Muscle of leg (tissue), 11 donors: ENCODE measurements around the gene PARP12. TPM values are rescaled to one million over a fixed set of nuclear protein-coding genes. Genes with fewer than 3 reads are reported as not detected.

ENCODE experiments used
- DNase-seq: peaks from one replicate; pipeline ENCODE4 v3.0.0; 2013
- H3K27ac ChIP-seq: one replicate; pipeline ENCODE4 v1.5.1; 2013; ENCODE audit warnings: mild to moderate bottlenecking, low read length, control low read depth
- H3K27me3 ChIP-seq: one replicate; pipeline ENCODE4 v1.6.1; 2013; ENCODE audit warnings: low read length; ENCODE audit not compliant: control insufficient read depth, insufficient read depth
- H3K36me3 ChIP-seq: one replicate; pipeline ENCODE4 v1.6.1; 2013; ENCODE audit warnings: low read length; ENCODE audit not compliant: control insufficient read depth, insufficient read depth
- H3K4me1 ChIP-seq: one replicate; pipeline ENCODE4 v1.6.1; 2013; ENCODE audit warnings: low read length; ENCODE audit not compliant: control insufficient read depth, insufficient read depth
- H3K4me3 ChIP-seq: one replicate; pipeline ENCODE4 v1.5.1; 2013; ENCODE audit warnings: low read length, control low read depth
- H3K9me3 ChIP-seq: replicated peaks from 2 replicates; pipeline ENCODE4 v1.6.1; 2013; ENCODE audit warnings: low read depth, low read length; ENCODE audit not compliant: control insufficient read depth
- WGBS: methylation state at CpG from one replicate; pipeline ENCODE4 v1.1.5; 2013; ENCODE audit warnings: missing lambda C conversion rate; ENCODE audit not compliant: insufficient coverage; 5-methylcytosine and 5-hydroxymethylcytosine counted together
- polyA plus RNA-seq, 8 donors: library from polyadenylated mRNA; unstranded; fragments of 120-200 nt; gene quantifications; one replicate each; pipeline versions ENCODE4 v1.2.1 to v1.2.3, GENCODE V29; 2013; ENCODE audit warnings: inconsistent platforms in 1 of 8, low replicate concordance in 1 of 8; ENCODE audit not compliant: insufficient read length in 8 of 8, insufficient read depth in 1 of 8
- total RNA-seq: library from RNA; stranded (reverse); fragments of 120-200 nt; gene quantifications from one replicate; pipeline ENCODE4 v1.2.4, GENCODE V29; 2013

The PARP12 gene
- total and polyA plus RNA-seq, 9 donors = 5.9 to 15.4 (median 8.8) TPM

DNA sequence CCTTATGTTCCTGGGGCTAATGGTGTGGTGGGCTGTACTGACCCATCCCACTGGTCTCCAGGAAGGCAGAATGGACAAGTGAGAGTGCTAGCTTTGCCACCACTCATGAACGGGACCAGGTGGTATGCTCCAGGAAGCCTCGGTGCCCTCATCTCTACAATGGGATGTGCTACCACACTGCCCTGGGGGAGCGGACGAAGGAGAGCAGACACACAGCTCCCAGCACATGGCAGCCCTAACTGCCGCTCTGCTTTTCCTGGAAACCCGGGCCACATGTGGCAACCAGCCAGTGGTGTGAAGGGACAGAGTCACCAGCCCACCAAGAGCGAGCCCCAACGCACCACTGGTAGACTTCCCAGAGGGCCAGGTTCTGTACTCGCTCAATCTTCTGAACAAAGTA is 35.8 kb downstream of the PARP12 start:
- Histone ChIP-seq H3K4me3 (no peak overlapping the region), H3K36me3 (peaks cover 57% of the 10 kb centered on the region), H3K9me3 (no peaks in the 10 kb centered on the region), H3K4me1 (peaks cover 4% of the 10 kb centered on the region), H3K27ac (no peak overlapping the region), H3K27me3 (no peaks in the 10 kb centered on the region)
- 96% methylated on average over 7 of the region's 9 CpGs for WGBS
- DNase-seq = no peak

DNA sequence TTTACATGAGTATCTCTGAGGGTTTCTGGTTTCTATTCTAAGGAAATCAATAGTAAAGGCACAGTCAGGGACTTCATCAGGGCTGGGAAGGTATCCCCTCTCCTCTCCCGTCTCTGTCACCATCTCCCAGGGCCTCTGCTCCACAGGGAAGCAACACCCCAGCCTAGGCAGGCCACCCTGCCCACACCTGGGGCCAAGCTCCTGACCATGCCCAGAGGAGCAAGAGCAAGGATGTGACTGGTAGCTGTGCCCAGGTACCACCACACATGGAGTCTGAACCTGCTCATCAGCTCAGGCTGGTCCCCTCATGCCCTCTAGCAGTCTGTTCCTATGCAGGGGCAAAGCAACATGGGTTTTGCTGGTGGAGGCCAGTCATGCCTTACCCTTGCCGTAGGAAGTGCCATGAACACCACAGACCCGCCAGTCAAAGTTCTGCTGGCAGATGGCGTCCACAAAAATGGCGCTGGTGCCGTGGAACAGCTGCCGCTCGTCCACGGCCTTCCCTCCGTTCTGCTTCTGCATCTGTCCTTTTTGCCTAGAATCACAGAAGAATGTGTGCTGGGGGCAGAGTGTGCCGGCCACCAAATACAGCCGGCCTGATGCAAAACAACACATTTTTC is 36.8 kb downstream of the PARP12 start:
- H3K4me3 ChIP-seq = no peak overlapping the region
- no peak overlapping the region for H3K27ac ChIP-seq
- H3K4me1 ChIP-seq = peaks cover 2% of the 10 kb centered on the region
- H3K9me3 ChIP-seq = no peaks in the 10 kb centered on the region
- WGBS = 84% methylated on average over 9 of the region's 12 CpGs
- H3K27me3 ChIP-seq = no peaks in the 10 kb centered on the region
- H3K36me3 ChIP-seq = peaks cover 62% of the 10 kb centered on the region
- DNase-seq = no peak

DNA sequence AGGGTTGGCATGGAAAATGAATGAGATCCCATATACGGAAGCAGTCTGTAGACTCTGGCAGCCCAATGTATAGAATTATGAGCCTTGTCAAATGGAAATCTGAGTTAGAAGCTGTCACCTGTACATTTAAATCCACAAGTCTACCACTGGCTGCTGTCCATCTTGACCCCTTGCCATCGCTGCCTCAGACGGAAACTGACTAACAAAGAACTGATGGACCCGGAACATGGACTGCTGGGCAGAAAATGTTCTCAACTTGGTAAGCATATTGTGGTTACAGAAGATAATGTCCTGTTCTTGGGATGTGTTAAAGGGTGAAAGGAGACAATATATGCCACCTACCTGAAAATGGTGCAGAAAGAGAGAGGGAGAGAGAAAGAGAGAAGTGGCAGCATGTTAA is 37.5 kb downstream of the PARP12 start:
- Histone ChIP-seq H3K9me3 (no peaks in the 10 kb centered on the region), H3K27ac (no peak overlapping the region), H3K4me1 (peaks cover 2% of the 10 kb centered on the region), H3K4me3 (no peak overlapping the region), H3K36me3 (peaks cover 62% of the 10 kb centered on the region), H3K27me3 (no peaks in the 10 kb centered on the region)
- no peak for DNase-seq
- WGBS = no CpG with 5 or more reads among the region's 4 CpGs

DNA sequence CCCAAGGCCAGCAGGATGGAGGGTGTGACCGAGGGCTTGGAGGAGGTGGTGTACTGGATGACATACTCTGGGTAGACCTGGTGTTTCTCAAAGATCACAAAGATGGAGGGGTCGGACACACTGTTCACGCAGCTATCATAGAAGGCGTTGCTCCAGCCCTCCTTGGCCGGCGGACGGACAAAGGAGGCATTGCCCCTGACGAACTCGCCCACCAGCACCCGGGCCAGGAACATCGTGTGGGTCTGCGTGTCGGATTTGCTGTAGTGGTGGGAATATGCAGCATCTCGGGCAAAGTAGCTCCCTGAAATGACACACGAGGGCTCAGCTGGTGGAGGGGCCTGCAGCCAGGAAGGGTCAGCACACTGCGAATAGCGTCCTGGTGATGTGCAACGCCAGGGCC is 38.2 kb downstream of the PARP12 start:
- Histone ChIP-seq H3K36me3 (peaks cover 62% of the 10 kb centered on the region), H3K4me1 (peaks cover 2% of the 10 kb centered on the region), H3K27ac (no peak overlapping the region), H3K9me3 (no peaks in the 10 kb centered on the region), H3K4me3 (no peak overlapping the region), H3K27me3 (no peaks in the 10 kb centered on the region)
- no peak for DNase-seq
- WGBS = 88% methylated on average over 16 of the region's 18 CpGs

DNA sequence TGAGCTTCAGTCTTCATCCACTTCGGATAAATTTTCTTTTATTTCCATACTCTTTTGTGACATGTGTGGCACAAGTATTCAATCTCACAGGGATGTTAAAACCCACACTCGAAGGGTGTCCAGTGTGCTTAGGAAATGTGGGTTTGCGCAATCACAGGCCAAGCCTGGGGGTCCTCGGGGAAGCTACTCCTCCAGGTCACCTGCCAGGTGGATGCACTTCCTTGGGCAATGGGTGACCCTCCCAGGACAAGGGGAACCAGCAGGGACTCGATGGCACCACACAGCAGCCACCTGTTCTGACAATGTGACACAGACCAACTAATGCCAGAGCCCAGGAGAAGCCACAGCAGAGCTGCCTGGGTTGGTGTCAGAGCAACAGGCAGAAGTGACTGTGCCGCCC is 39.0 kb downstream of the PARP12 start:
- WGBS = 76% methylated on average over 5 of the region's 6 CpGs

DNA sequence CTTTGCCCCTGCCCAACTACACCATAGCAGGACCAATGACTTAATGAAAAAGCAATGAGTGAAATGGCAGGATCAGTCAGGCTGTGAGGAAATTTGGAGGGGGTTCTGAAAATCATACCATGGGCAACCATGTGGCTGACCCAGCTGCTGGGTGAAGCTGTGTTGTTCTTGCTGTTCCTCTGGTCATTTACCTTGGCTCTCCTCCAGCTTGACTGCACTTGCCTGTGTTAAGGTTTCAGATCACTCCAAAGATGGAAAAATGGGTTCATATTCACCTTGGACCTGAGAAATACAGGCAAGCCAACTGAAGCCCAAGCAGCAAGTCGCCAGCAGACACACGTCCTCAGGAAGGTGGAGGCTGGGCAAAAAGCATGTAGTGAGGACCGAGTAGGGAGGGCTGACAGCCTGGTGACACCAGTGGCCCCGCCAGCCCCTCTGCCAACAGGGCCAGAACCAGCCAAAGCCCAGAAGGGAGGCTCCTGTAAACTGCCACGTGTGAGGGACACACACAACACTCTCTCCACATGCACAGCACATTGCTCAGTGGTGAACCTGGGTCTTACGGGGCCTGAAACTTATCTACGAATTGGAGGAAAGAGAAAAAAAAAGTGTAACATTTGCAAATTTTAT is 40.1 kb downstream of the PARP12 start:
- Histone ChIP-seq H3K36me3 (peaks cover 57% of the 10 kb centered on the region), H3K27ac (no peak overlapping the region), H3K27me3 (no peaks in the 10 kb centered on the region), H3K4me1 (no peaks in the 10 kb centered on the region), H3K9me3 (no peaks in the 10 kb centered on the region), H3K4me3 (no peak overlapping the region)
- DNase-seq = no peak
- WGBS = 93% methylated on average over 3 of the region's 7 CpGs

More for the DNA sequence above, 39.0 kb downstream of the PARP12 start:
- Histone ChIP-seq H3K4me3 (no peak overlapping the region), H3K27me3 (no peaks in the 10 kb centered on the region), H3K4me1 (peaks cover 2% of the 10 kb centered on the region), H3K9me3 (no peaks in the 10 kb centered on the region), H3K36me3 (peaks cover 62% of the 10 kb centered on the region), H3K27ac (no peak overlapping the region)
- no peak for DNase-seq

DNA sequence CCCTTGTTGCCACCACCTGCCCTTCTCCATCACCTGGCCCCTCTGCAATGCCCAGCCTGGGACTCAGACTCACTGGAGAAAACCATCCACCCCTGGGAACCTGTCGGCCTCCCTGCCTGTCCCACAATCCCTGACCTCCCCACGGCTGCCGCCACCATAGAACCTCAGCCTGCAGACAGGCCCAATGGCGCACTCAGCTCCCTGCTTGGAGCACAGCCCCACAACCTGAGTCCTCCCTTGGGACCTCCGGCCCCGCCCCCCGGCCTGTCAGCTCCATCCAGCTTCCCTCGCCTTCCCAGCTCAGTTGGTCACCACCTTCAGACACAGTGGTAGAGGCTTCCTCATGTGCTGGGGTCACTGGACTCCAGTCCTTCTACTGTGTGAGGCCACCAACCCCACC is 41.1 kb downstream of the PARP12 start:
- H3K9me3 ChIP-seq = no peaks in the 10 kb centered on the region
- H3K36me3 ChIP-seq = peaks cover 49% of the 10 kb centered on the region
- no peak for DNase-seq
- no peaks in the 10 kb centered on the region for H3K27me3 ChIP-seq
- H3K27ac ChIP-seq = no peak overlapping the region
- H3K4me3 ChIP-seq = no peak overlapping the region
- no peaks in the 10 kb centered on the region for H3K4me1 ChIP-seq
- 91% methylated on average over 8 of the region's 8 CpGs for WGBS

DNA sequence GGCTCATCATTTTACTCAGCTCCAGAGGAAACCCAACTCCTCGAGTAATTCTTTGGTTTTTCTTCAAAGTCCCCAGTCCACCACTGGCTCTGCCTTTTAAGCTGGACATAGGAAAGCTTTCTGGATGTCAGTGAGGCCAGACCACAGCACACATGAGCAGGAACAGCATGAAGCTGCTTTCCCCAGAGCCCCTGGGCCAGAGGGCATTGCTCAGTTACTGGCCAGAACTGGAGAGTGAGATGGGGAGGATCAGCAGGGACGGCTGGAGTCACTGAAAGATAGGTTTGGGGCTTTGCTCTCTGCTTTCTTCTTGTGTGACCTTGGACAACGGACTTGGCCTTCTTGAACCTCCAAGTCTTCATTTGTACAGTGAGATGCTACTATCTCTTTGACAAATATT is 43.1 kb downstream of the PARP12 start:
- no peaks in the 10 kb centered on the region for H3K9me3 ChIP-seq
- DNase-seq = no peak
- H3K4me1 ChIP-seq = no peaks in the 10 kb centered on the region
- H3K27me3 ChIP-seq = no peaks in the 10 kb centered on the region
- H3K27ac ChIP-seq = no peak overlapping the region
- peaks cover 32% of the 10 kb centered on the region for H3K36me3 ChIP-seq
- no peak overlapping the region for H3K4me3 ChIP-seq
- no CpG with 5 or more reads among the region's 3 CpGs for WGBS

DNA sequence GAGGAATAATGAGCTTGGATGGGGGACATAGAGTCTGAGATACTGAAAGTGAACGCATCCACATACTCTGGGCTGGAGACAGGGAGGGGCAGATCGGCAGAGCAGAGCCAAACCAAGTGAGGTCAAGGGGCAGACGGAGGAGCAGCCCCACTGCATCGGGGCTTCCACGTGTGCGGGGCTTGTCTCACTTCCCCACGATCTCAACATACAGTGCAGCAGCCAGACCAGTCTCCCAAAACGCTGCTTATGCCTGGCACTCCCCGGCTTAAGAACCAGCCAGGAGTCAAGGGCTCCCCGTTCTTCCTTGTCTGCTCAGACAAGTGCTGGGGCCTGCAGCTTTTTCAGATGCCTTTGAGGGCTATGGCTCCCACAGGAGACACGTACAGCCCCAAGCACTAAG is 43.6 kb downstream of the PARP12 start:
- Histone ChIP-seq H3K27ac (no peak overlapping the region), H3K36me3 (peaks cover 28% of the 10 kb centered on the region), H3K9me3 (no peaks in the 10 kb centered on the region), H3K4me1 (no peaks in the 10 kb centered on the region), H3K27me3 (no peaks in the 10 kb centered on the region), H3K4me3 (no peak overlapping the region)
- WGBS = 33% methylated on average over 11 of the region's 11 CpGs
- no peak for DNase-seq

DNA sequence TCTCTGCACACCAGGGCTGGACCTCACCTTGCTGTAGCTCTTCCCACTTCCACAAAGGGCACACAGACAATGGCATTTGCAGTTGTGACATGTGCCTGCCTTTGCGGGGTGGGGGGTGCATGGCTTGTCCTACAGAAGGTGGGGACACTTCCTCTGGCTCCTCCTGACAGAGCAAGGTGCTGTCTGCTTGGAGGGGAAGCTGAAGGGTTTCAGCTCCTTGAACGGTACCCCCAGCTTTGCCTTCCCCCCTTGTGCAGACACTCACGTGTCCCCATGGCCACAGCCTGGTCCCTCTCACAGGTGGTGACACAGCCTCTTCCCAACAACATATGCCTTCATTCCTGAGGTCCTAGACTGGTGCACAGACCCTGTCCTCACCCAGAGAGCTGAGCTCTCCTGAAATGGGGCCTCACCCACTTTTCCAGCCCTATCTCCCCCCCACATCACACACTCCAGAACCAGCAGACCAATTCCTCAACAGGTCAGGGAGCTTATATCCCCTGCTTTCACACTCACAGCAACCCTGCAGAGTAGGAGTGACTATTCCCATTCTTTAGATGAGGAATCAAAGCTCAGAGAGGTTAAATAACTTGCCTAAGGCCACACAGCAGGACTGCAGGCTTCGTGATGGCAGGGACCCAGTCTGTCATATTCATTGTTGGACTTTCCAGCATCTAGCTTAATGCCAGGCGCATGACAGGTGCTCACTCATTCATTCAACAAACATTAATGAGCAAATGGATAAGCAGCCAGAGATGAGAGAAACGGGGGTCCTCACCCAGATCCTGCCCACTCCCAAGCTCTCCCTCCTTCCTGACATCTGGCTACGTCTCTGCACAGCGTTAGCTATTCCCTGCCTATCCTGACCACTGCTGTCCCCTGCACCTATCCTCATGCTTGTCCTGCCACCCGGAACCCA is 44.4 kb downstream of the PARP12 start:
- Histone ChIP-seq H3K9me3 (no peaks in the 10 kb centered on the region), H3K36me3 (peaks cover 22% of the 10 kb centered on the region), H3K27ac (no peak overlapping the region), H3K27me3 (no peaks in the 10 kb centered on the region), H3K4me3 (no peak overlapping the region), H3K4me1 (no peaks in the 10 kb centered on the region)
- no peak for DNase-seq
- WGBS = 78% methylated on average over 8 of the region's 9 CpGs
